ENCODE measurements around the gene FOXN3. TPM values are rescaled to one million over a fixed set of nuclear protein-coding genes. Genes with fewer than 3 reads are reported as not detected.

Gene FOXN3
- polyA plus RNA-seq, 1 of the 3 experiments (the other 2 are of a cell fraction): 9.8 TPM

- no peak for TF ChIP-seq USF2 (IDR thresholded peaks at IDR 0.05; ENCODE audit: borderline replicate concordance, low read depth, low read length)
- TF ChIP-seq TCF12 (IDR thresholded peaks at IDR 0.05): peak; percentile 82
- TF ChIP-seq EP300 (IDR thresholded peaks at IDR 0.05; ENCODE audit: borderline replicate concordance in 1 of 2, low read depth in 1 of 2, low read length in 1 of 2): peak in 1 of 2 experiments; percentile 79; a peak in 1 of 4 replicates
- peak; percentile 32; the same call in 1 of the 2 replicates for TF ChIP-seq ZBTB33 (IDR thresholded peaks at IDR 0.05; ENCODE audit: borderline replicate concordance, low read depth)
- no peak for TF ChIP-seq RAD21 (IDR thresholded peaks at IDR 0.05; ENCODE audit: low read length)
- TF ChIP-seq REST (IDR thresholded peaks at IDR 0.05; ENCODE audit: low read depth, low read length): no peak
- TF ChIP-seq GATA2 (CRISPR knock-in tag; IDR thresholded peaks at IDR 0.05): no peak
- TF ChIP-seq TEAD4 (IDR thresholded peaks at IDR 0.05; ENCODE audit: borderline replicate concordance, insufficient read depth): 0 out of 2 replicates have a peak, but pooled peaks have one; percentile 64
Observed at GRCh38 chr14:89137526-89138163, 279.4 kb downstream of the FOXN3 start (continued).

GRCh38 chr14:89136587-89136986 lies 280.4 kb downstream of the FOXN3 start:
- POLR2A ChIA-PET: no interaction called here
- H4K20me1 ChIP-seq (ENCODE audit: insufficient read depth): no peaks in the 10 kb centered on the region
- CTCF ChIA-PET: interaction anchor here (1.0 kb wide), 1 partner anchor 96 kb away, joined by 3 read pairs; no protein-coding TSS in a partner anchor
- H3K9me3 ChIP-seq: 0 out of 2 replicates have a peak, but pooled peaks cover 5% of the 10 kb centered on the region
- peaks cover 0 to 7% of the 10 kb centered on the region in 2 experiments; a peak in 2 of 4 replicates for H3K4me1 ChIP-seq (ENCODE audit: control insufficient read depth in 1 of 2, insufficient read depth in 2 of 2, low read depth in 1 of 2, low read length in 1 of 2)
- peaks cover 10% of the 10 kb centered on the region for H3F3A ChIP-seq (replicated peaks; ENCODE audit: insufficient read depth)
- 77% methylated on average over 3 of the region's 3 CpGs for WGBS (ENCODE audit: low lambda C conversion rate)
- H3K27me3 ChIP-seq (ENCODE audit: insufficient read depth): no peaks in the 10 kb centered on the region
- no peak overlapping the region for H3K27ac ChIP-seq (ENCODE audit: low read depth in 2 of 2, low read length in 1 of 2)
- no peak overlapping the region for H3K9ac ChIP-seq
- DNase-seq: no peak
- H2AFZ ChIP-seq (ENCODE audit: low read depth): no peak overlapping the region
- H3K79me2 ChIP-seq (ENCODE audit: insufficient read depth): no peaks in the 10 kb centered on the region
- no peak overlapping the region for H3K4me2 ChIP-seq
- no peaks in the 10 kb centered on the region for H3K9me2 ChIP-seq
- H3K36me3 ChIP-seq (replicated peaks in 1 of 2; ENCODE audit: control insufficient read depth in 1 of 2, insufficient read depth in 2 of 2, low read length in 1 of 2): no peaks in the 10 kb centered on the region
- no peak overlapping the region for H3K4me3 ChIP-seq (ENCODE audit: low read depth in 2 of 2, low read length in 1 of 2)
- no peak for TF ChIP-seq RCOR1 (IDR thresholded peaks at IDR 0.05; ENCODE audit: low read length)

Data from SK-N-SH (cell line).